Cardiac fibroblast (primary cell): ENCODE results near the gene LRP1.

Source experiments
- DNase-seq, 2 donors: peaks; one replicate each; pipeline versions ENCODE4 v3.0.0 to v3.0.0-alpha.2; 2010; ENCODE audit warnings: low read depth in 2 of 2
- H3K4me3 ChIP-seq, 2 donors: replicated peaks in 1 of 2; 1 replicate in 1 of 2; 2 replicates in 1 of 2; pipeline ENCODE4 v1.5.1; 2011; ENCODE audit warnings: low read depth in 2 of 2, low read length in 2 of 2, mild to moderate bottlenecking in 2 of 2, moderate library complexity in 1 of 2
- CTCF ChIP-seq: IDR thresholded peaks from one replicate; pipeline ENCODE4 v1.5.1; 2011; ENCODE audit warnings: low read depth, mild to moderate bottlenecking, low read length, inconsistent platforms

Gene LRP1

GRCh38 chr12:57190821-57191220 is 62.5 kb downstream of the LRP1 start:
- TF ChIP-seq CTCF, result no peak
- no peak for DNase-seq

DNA sequence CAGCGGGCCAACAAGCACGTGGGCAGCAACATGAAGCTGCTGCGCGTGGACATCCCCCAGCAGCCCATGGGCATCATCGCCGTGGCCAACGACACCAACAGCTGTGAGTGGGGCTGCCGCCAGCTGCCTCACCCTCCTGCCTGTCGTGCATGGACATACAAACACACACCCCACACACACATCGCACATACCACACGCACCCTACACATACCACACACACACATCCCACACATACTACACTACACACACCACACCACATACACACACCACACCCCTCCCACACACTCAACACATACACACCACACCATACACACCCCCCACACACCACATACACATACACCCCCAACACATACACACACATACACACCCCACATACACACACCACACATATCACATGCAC is 63.1 kb downstream of the LRP1 start:
- DNase-seq, result peak in 1 of 2 donors; percentile 25
- H3K4me3 ChIP-seq, result no peak overlapping the region
- no peak for TF ChIP-seq CTCF

More at GRCh38 chr12:57190821-57191220, 62.5 kb downstream of the LRP1 start:
- no peak overlapping the region for H3K4me3 ChIP-seq

- H3K4me3 ChIP-seq, result no peak overlapping the region
- TF ChIP-seq CTCF, result no peak
- no peak for DNase-seq
These were observed 64.6 kb downstream of the LRP1 start for GRCh38 chr12:57192920-57193319.

GRCh38 chr12:57193706-57194245 is 65.5 kb downstream of the LRP1 start:
- no peak for DNase-seq
- TF ChIP-seq CTCF, result no peak
- no peak overlapping the region for H3K4me3 ChIP-seq

DNA sequence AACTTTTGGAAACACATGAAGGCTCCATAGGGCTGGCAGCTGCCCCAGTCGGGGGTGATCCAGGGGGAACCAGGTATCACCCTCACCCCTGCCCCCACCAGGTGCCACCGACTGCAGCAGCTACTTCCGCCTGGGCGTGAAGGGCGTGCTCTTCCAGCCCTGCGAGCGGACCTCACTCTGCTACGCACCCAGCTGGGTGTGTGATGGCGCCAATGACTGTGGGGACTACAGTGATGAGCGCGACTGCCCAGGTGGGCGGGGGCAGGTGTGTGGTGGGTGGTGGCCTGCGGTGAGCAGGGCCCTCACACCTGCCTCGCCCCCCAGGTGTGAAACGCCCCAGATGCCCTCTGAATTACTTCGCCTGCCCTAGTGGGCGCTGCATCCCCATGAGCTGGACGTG is 66.0 kb downstream of the LRP1 start:
- H3K4me3 ChIP-seq, result no peak overlapping the region
- TF ChIP-seq CTCF, result no peak
- no peak for DNase-seq

DNA sequence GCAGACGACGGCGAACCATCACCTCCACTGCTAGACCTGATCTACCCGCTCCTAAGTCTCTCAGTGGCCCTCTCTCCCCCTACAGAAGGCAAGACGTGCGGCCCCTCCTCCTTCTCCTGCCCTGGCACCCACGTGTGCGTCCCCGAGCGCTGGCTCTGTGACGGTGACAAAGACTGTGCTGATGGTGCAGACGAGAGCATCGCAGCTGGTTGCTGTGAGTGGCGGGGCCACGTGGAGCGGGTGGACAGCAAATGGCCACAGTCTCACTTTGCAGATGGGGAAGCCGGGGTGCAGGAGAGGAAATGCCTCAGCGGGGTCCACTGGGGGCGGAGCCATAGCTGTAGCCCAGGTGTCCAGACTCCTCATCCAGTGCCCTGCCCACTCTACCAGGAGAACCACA is 66.9 kb downstream of the LRP1 start:
- no peak overlapping the region for H3K4me3 ChIP-seq
- TF ChIP-seq CTCF, result no peak
- DNase-seq, result no peak

DNA sequence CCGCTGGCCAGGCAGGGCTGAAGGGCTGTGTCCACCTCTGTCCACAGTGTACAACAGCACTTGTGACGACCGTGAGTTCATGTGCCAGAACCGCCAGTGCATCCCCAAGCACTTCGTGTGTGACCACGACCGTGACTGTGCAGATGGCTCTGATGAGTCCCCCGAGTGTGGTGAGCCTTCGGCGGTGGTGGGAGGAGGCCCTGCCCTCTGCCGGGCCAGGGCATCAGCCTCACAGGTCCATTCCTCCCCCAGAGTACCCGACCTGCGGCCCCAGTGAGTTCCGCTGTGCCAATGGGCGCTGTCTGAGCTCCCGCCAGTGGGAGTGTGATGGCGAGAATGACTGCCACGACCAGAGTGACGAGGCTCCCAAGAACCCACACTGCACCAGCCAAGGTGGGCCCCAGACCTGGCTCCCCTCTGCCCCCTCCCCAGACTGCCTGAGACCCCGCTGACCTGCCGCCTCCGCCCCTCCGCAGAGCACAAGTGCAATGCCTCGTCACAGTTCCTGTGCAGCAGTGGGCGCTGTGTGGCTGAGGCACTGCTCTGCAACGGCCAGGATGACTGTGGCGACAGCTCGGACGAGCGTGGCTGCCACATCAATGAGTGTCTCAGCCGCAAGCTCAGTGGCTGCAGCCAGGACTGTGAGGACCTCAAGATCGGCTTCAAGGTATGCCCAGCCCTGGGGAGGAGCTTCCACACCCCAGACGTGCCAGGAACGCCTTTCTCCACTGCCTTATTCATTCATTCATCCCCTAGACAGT is 67.5 kb downstream of the LRP1 start:
- no peak for TF ChIP-seq CTCF

More for the DNA sequence above, 67.5 kb downstream of the LRP1 start:
- no peak for DNase-seq
- no peak overlapping the region for H3K4me3 ChIP-seq
